HCT116 (cell line): ENCODE data around the gene FBXL2. TPM values are rescaled to one million over a fixed set of nuclear protein-coding genes. Genes with fewer than 3 reads are reported as not detected.

Experiments used
- ATAC-seq: fragments of 200-7000 bp; cut with Tn5 transposase; 2 replicates; pipeline ENCODE4 v1.9.1; 2020; ENCODE audit warnings: mild to moderate bottlenecking, moderate library complexity
- BruUV-seq: library from RNA; stranded (reverse); fragments of 400-500 nt; replicated peaks from 2 replicates; lab custom pipeline; 2021; lab: Mats Ljungman, UMichigan
- CTCF ChIA-PET: fragments of 300-600 bp; sonication (Branson Sonifier 250); formaldehyde crosslinking; loops from one replicate; lab custom pipeline; 2021; ENCODE audit warnings: antibody characterized with exemption; lab: Charles Lee
- POLR2A ChIA-PET: fragments of 300-600, 350-600 bp; sonication (Branson Sonifier 250); formaldehyde crosslinking; loops from one replicate; lab custom pipeline; 2021; ENCODE audit warnings: antibody characterized with exemption; lab: Charles Lee
- RAD21 ChIA-PET, 2 experiments: fragments of 300-600 bp; sonication (Branson Sonifier 250); formaldehyde crosslinking; loops; one replicate each; lab custom pipeline; 2023; ENCODE audit warnings: low total read pairs in 2 of 2; ENCODE audit not compliant: uncharacterized antibody in 2 of 2, unreplicated experiment in 2 of 2, low non-redundant PET in 1 of 2; lab: Charles Lee
- DNase-seq: peaks from one replicate; pipeline ENCODE4 v3.0.0-alpha.2; 2010; ENCODE audit warnings: low read depth, low spot score
- H2AFZ ChIP-seq: fragments of 200-600 bp; shearing (Covaris generic), sonication (generic); 2 replicates; pipeline ENCODE4 v1.6.1; 2017; ENCODE audit warnings: low read depth, mixed run types, mixed read lengths, antibody characterized with exemption, low read length; ENCODE audit not compliant: poor library complexity, severe bottlenecking
- H3K27ac ChIP-seq: 2 replicates; pipeline ENCODE4 v1.5.1; 2012; ENCODE audit warnings: low read depth, low read length
- H3K27me3 ChIP-seq: fragments of 200-600 bp; sonication (generic); 2 replicates; pipeline ENCODE4 v1.6.1; 2016; ENCODE audit warnings: mixed run types, low read length, mixed read lengths; ENCODE audit not compliant: insufficient read depth
- H3K36me3 ChIP-seq, 2 experiments: fragments of 200-500 bp in 1 of 2; fragments of 200-600 bp in 1 of 2; sonication (Bioruptor generic) in 1 of 2; sonication (generic) in 1 of 2; 2 replicates each; pipeline versions ENCODE4 v1.5.1 to v1.6.1; 2014 to 2016; ENCODE audit warnings: low read length in 2 of 2, inconsistent platforms in 1 of 2, mixed read lengths in 1 of 2, mixed run types in 1 of 2; ENCODE audit not compliant: insufficient read depth in 2 of 2, control insufficient read depth in 1 of 2
- H3K4me1 ChIP-seq, 2 experiments: fragments of 200-600 bp in 1 of 2; sonication (generic) in 1 of 2; 2 replicates each; pipeline versions ENCODE4 v1.5.1 to v1.6.1; 2012 to 2017; ENCODE audit warnings: low read length in 2 of 2, inconsistent platforms in 1 of 2, mild to moderate bottlenecking in 1 of 2, mixed read lengths in 1 of 2, mixed run types in 1 of 2, moderate library complexity in 1 of 2; ENCODE audit not compliant: insufficient read depth in 2 of 2, control insufficient read depth in 1 of 2
- H3K4me2 ChIP-seq: fragments of 200-600 bp; sonication (generic); 2 replicates; pipeline ENCODE4 v1.6.1; 2017; ENCODE audit warnings: mixed run types, low read length, mixed read lengths
- H3K4me3 ChIP-seq, 2 experiments: fragments of 200-600 bp in 1 of 2; sonication (generic) in 1 of 2; replicated peaks in 1 of 2; 2 replicates each; pipeline ENCODE4 v1.5.1; 2011 to 2016; ENCODE audit warnings: low read length in 2 of 2, control low read depth in 1 of 2, low read depth in 1 of 2, mild to moderate bottlenecking in 1 of 2, mixed read lengths in 1 of 2, mixed run types in 1 of 2
- H3K79me2 ChIP-seq: fragments of 200-600 bp; sonication (generic); 2 replicates; pipeline ENCODE4 v1.6.1; 2017; ENCODE audit warnings: mild to moderate bottlenecking, mixed run types, low read length, moderate library complexity, mixed read lengths; ENCODE audit not compliant: insufficient read depth
- H3K9ac ChIP-seq: fragments of 200-600 bp; sonication (generic); 2 replicates; pipeline ENCODE4 v1.6.1; 2016; ENCODE audit warnings: low read length, mixed read lengths
- H3K9me2 ChIP-seq: fragments of 200-600 bp; sonication (generic), shearing (Covaris generic); 2 replicates; pipeline ENCODE4 v1.6.1; 2017; ENCODE audit warnings: mixed run types, mild to moderate bottlenecking, moderate library complexity; ENCODE audit not compliant: insufficient read depth
- H3K9me3 ChIP-seq, 2 experiments: fragments of 200-500 bp in 1 of 2; fragments of 200-600 bp in 1 of 2; sonication (Bioruptor generic) in 1 of 2; sonication (generic) in 1 of 2; 2 replicates each; pipeline ENCODE4 v1.6.1; 2014 to 2017; ENCODE audit warnings: low read length in 2 of 2, mixed read lengths in 2 of 2, inconsistent platforms in 1 of 2, low read depth in 1 of 2, mild to moderate bottlenecking in 1 of 2, mixed run types in 1 of 2, moderate library complexity in 1 of 2; ENCODE audit not compliant: control insufficient read depth in 1 of 2, insufficient read depth in 1 of 2
- H4K20me1 ChIP-seq: fragments of 200-600 bp; sonication (generic), shearing (Covaris generic); 2 replicates; pipeline ENCODE4 v1.6.1; 2017; ENCODE audit warnings: mixed run types, mild to moderate bottlenecking, moderate library complexity; ENCODE audit not compliant: insufficient read depth
- ATF3 ChIP-seq: IDR thresholded peaks from 2 replicates; pipeline ENCODE4 v1.6.1; 2012
- CEBPB ChIP-seq: IDR thresholded peaks from 2 replicates; pipeline ENCODE4 v1.6.1; 2012; ENCODE audit warnings: low read depth
- EGR1 ChIP-seq: IDR thresholded peaks from 2 replicates; pipeline ENCODE4 v1.6.1; 2012; ENCODE audit warnings: low read depth
- FOSL1 ChIP-seq: IDR thresholded peaks from 2 replicates; pipeline ENCODE4 v1.6.1; 2012; ENCODE audit warnings: low read depth
- POLR2A ChIP-seq: IDR thresholded peaks from 2 replicates; pipeline ENCODE4 v1.7.0; 2011; ENCODE audit warnings: borderline replicate concordance; ENCODE audit not compliant: insufficient read depth, insufficient read length; ENCODE audit errors: extremely low read depth
- POLR2AphosphoS5 ChIP-seq: IDR thresholded peaks from 2 replicates; pipeline ENCODE4 v1.6.1; 2011; ENCODE audit warnings: mild to moderate bottlenecking, low read depth, low read length, moderate library complexity
- SP1 ChIP-seq: IDR thresholded peaks from 2 replicates; pipeline ENCODE4 v1.6.1; 2012; ENCODE audit warnings: low read depth
- SRF ChIP-seq: IDR thresholded peaks from 2 replicates; pipeline ENCODE4 v1.6.1; 2012; ENCODE audit warnings: low read depth
- TCF7L2 ChIP-seq: IDR thresholded peaks from 2 replicates; pipeline ENCODE4 v1.7.0; 2011; ENCODE audit warnings: borderline replicate concordance, inconsistent platforms; ENCODE audit not compliant: insufficient read depth, insufficient read length; ENCODE audit errors: extremely low read depth
- ZBTB33 ChIP-seq: IDR thresholded peaks from 2 replicates; pipeline ENCODE4 v1.6.1; 2011; ENCODE audit warnings: mild to moderate bottlenecking, low read length, moderate library complexity; ENCODE audit not compliant: insufficient replicate concordance; ENCODE audit errors: extremely low read depth
- ZFX ChIP-seq: fragments of 450-650 bp; IDR thresholded peaks from 2 replicates; pipeline ENCODE4 v1.6.1; 2017
- intact Hi-C: fragments of 100-400 bp; cut with micrococcal nuclease; formaldehyde crosslinking; loops from 2 replicates; pipeline ENCODE4 v1.10.0; 2022
- total RNA-seq: library from RNA; stranded (reverse); gene quantifications from one replicate; pipeline ENCODE4 v1.2.1, GENCODE V29; 2021; ENCODE audit not compliant: unreplicated experiment

The FBXL2 gene
- total RNA-seq, 1 experiment from 2014 or later: 12.8 TPM

- TF ChIP-seq POLR2AphosphoS5 (no peak), SRF (no peak), FOSL1 (no peak), EGR1 (no peak), POLR2A (no peak), SP1 (no peak), CEBPB (no peak), TCF7L2 (no peak)
- TF ChIP-seq, all 23 proteins: peak for 0
Observed at GRCh38 chr3:33229066-33229465, 48.2 kb upstream of the FBXL2 start (continued).

- Histone ChIP-seq H2AFZ (no peak overlapping the region), H3K9me3 (no peaks in the 10 kb centered on the region), H3K4me3 (no peak overlapping the region), H3K9ac (no peak overlapping the region), H3K27me3 (no peaks in the 10 kb centered on the region), H3K4me1 (no peaks in the 10 kb centered on the region), H4K20me1 (no peaks in the 10 kb centered on the region), H3K9me2 (no peaks in the 10 kb centered on the region), H3K36me3 (no peaks in the 10 kb centered on the region), H3K79me2 (no peaks in the 10 kb centered on the region), H3K4me2 (no peak overlapping the region), H3K27ac (no peak overlapping the region)
- intact Hi-C loops: no loop called here
- ChIA-PET POLR2A (no interaction called here), CTCF (no interaction called here), RAD21 (no interaction called here)
- no peak for TF ChIP-seq SP1
- TF ChIP-seq ATF3: no peak
- no peak for TF ChIP-seq TCF7L2
- TF ChIP-seq ZFX: no peak
- TF ChIP-seq ZBTB33: no peak
- BruUV-seq: no TSS peak
- no peak for DNase-seq
- no peak for ATAC-seq
Observed at GRCh38 chr3:33229947-33230346, 47.3 kb upstream of the FBXL2 start.
